HFF-Myc (cell line): ENCODE measurements around the gene ATP7B.

Experiments
- DNase-seq: peaks from one replicate; pipeline ENCODE4 v3.0.0-alpha.2; 2011; ENCODE audit warnings: low read depth; ENCODE audit errors: extremely low read depth
- H3K4me3 ChIP-seq: replicated peaks from 2 replicates; pipeline ENCODE4 v1.5.1; 2011; ENCODE audit warnings: low read depth, mild to moderate bottlenecking, control low read depth, low read length
- CTCF ChIP-seq: IDR thresholded peaks from 2 replicates; pipeline ENCODE4 v1.5.1; 2012; ENCODE audit warnings: mild to moderate bottlenecking, low read depth, low read length, control low read depth; ENCODE audit errors: missing control alignments

ATP7B gene

GRCh38 chr13:51950722-51951121, 60.5 kb downstream of the ATP7B start:
- TF ChIP-seq CTCF, result no peak
- no peak overlapping the region for H3K4me3 ChIP-seq
- no peak for DNase-seq

GRCh38 chr13:51946163-51946669, 65.0 kb downstream of the ATP7B start:
- no peak for TF ChIP-seq CTCF
- no peak for DNase-seq
- H3K4me3 ChIP-seq, result no peak overlapping the region

- no peak for TF ChIP-seq CTCF
- no peak for DNase-seq
- no peak overlapping the region for H3K4me3 ChIP-seq
Measured at GRCh38 chr13:51945149-51945548, 66.1 kb downstream of the ATP7B start.

- no peak for DNase-seq
- no peak overlapping the region for H3K4me3 ChIP-seq
- no peak for TF ChIP-seq CTCF
Measured at GRCh38 chr13:51944428-51944827, 66.8 kb downstream of the ATP7B start.

GRCh38 chr13:51943721-51944120, 67.5 kb downstream of the ATP7B start:
- no peak overlapping the region for H3K4me3 ChIP-seq
- no peak for TF ChIP-seq CTCF
- DNase-seq, result no peak

- DNase-seq, result no peak
- TF ChIP-seq CTCF, result no peak
Measured at GRCh38 chr13:51942189-51942588, 69.1 kb downstream of the ATP7B start.

DNA sequence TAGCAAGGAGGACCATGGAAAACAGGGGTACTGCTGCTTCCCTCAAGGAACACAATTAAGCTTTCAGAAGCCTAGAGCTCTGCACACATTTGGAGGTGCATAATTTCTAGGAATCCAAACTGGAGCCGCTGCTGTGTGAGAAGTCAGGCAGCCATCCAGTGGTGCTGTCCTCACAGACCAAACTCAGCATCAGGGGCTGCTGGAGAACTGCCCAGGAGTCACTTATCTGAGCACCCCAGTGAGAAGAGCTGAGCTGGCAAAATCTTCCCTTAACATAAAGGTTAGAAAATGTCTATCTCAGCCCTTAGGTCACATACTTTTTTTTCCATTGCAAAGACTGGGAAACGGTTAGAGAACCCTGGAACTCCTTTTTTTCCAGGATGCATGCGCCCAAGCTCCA, 72.8 kb downstream of the ATP7B start:
- no peak for DNase-seq
- TF ChIP-seq CTCF, result no peak
- H3K4me3 ChIP-seq, result no peak overlapping the region

More at GRCh38 chr13:51942189-51942588, 69.1 kb downstream of the ATP7B start:
- no peak overlapping the region for H3K4me3 ChIP-seq
